Hepatocyte (in vitro differentiated cells): ENCODE results near the gene DNMT3A. TPM values are rescaled to one million over a fixed set of nuclear protein-coding genes. Genes with fewer than 3 reads are reported as not detected.
A peak's percentile ranks its signal among the peaks of the same experiment; 100 is the strongest.

ENCODE experiments used
- DNase-seq: peaks from one replicate; pipeline ENCODE4 v3.0.0-alpha.2; 2016; ENCODE audit warnings: low spot score
- H2AFZ ChIP-seq: fragments of 200-600 bp; sonication (generic); 2 replicates; pipeline ENCODE4 v1.6.0; 2016; ENCODE audit warnings: antibody characterized with exemption, mild to moderate bottlenecking
- H3K27ac ChIP-seq: fragments of 200-600 bp; sonication (generic); 2 replicates; pipeline ENCODE4 v1.5.1; 2016; ENCODE audit warnings: mild to moderate bottlenecking
- H3K27me3 ChIP-seq: fragments of 200-600 bp; sonication (generic); 2 replicates; pipeline ENCODE4 v1.6.1; 2016
- H3K36me3 ChIP-seq: fragments of 200-600 bp; sonication (generic); replicated peaks from 2 replicates; pipeline ENCODE4 v1.5.1; 2016; ENCODE audit warnings: low read depth; ENCODE audit not compliant: insufficient read depth
- H3K4me1 ChIP-seq: fragments of 200-600 bp; sonication (generic); 2 replicates; pipeline ENCODE4 v1.5.1; 2016; ENCODE audit warnings: mild to moderate bottlenecking, moderate library complexity; ENCODE audit not compliant: insufficient read depth
- H3K4me2 ChIP-seq: fragments of 200-600 bp; sonication (generic); 2 replicates; pipeline ENCODE4 v1.6.0; 2016
- H3K4me3 ChIP-seq: fragments of 200-600 bp; sonication (generic); 2 replicates; pipeline ENCODE4 v1.5.1; 2016; ENCODE audit warnings: mild to moderate bottlenecking
- H3K79me2 ChIP-seq: fragments of 200-600 bp; sonication (generic); 2 replicates; pipeline ENCODE4 v1.6.0; 2017; ENCODE audit warnings: mild to moderate bottlenecking
- H3K9me2 ChIP-seq: fragments of 200-600 bp; sonication (generic); replicated peaks from 2 replicates; pipeline ENCODE4 v1.6.0; 2017; ENCODE audit warnings: mild to moderate bottlenecking; ENCODE audit not compliant: insufficient read depth
- H3K9me3 ChIP-seq: fragments of 200-600 bp; sonication (generic); 2 replicates; pipeline ENCODE4 v1.5.1; 2016; ENCODE audit warnings: low read depth, mild to moderate bottlenecking
- H4K20me1 ChIP-seq: fragments of 200-600 bp; sonication (generic); 2 replicates; pipeline ENCODE4 v1.6.0; 2016; ENCODE audit warnings: mild to moderate bottlenecking; ENCODE audit not compliant: insufficient read depth, poor library complexity, severe bottlenecking
- EZH2 ChIP-seq: fragments of 200-600 bp; sonication (generic); IDR thresholded peaks from 2 replicates; pipeline ENCODE4 v1.6.1; 2016; ENCODE audit warnings: antibody characterized with exemption, mild to moderate bottlenecking, borderline replicate concordance
- EZH2phosphoT487 ChIP-seq: fragments of 200-600 bp; sonication (generic); IDR thresholded peaks from one replicate; pipeline ENCODE4 v1.6.1; 2018; ENCODE audit warnings: antibody characterized with exemption, mild to moderate bottlenecking, low read depth, moderate library complexity; ENCODE audit not compliant: unreplicated experiment, severe bottlenecking
- WGBS: methylation state at CpG from one replicate; pipeline ENCODE4 v1.1.6; 2016; ENCODE audit warnings: low lambda C conversion rate; ENCODE audit errors: missing lambda C conversion rate; 5-methylcytosine and 5-hydroxymethylcytosine counted together
- polyA plus RNA-seq: library from polyadenylated mRNA; unstranded; fragments of >200 nt; fragmentation: Nextera tagmentation; extraction: Ambion mirVana; gene quantifications from 2 replicates; pipeline ENCODE4 v1.2.1, GENCODE V29; 2016
- total RNA-seq: library from RNA; depleted of rRNA; stranded (reverse); fragments of >200 nt; gene quantifications from 2 replicates; pipeline ENCODE4 v1.2.3, GENCODE V29; 2014
- TF ChIP-seq, protein P1 (sequence below): fragments of 200-600 bp; sonication (generic); IDR thresholded peaks from 2 replicates; pipeline ENCODE4 v1.5.1; 2016; ENCODE audit warnings: antibody characterized with exemption, mild to moderate bottlenecking; ENCODE audit not compliant: poor library complexity

The DNMT3A gene
- total and polyA plus RNA-seq, 2 experiments from 2014 or later, result 28.3 to 43.8 TPM

DNA sequence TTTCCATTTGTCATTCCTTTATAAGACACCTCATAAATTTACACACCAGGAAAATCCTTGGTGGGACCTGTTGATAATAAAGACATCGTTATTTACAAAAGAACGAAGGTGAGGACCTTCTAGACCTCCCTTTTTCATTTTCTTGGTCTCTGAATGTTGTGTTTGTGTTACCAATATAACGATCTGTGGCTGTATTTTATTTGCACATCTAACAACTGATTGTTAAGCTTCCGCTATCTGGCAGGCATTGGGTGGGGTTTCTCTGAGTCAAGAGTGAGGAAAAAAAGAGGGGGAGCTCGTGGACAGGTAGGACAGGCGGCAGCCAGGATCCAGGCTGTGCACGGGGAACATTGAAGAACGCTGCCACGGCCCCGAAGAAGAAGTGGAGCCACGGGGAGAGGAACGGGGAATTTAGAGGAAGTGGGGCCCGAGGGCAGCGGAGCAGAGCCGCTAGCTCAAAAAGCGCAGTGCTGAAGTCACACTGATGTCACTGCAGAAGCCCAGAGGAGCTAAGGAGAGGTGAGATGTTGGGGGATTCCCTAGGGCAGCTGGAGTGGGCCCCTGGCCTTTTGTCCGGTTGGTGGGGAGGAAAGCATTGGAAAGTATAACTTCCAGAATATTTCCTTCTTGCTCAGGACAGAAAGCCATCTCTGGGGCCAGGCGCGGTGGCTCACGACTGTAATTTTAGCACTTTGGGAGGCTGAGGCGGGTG is 20.9 kb upstream of the DNMT3A start:
- no peaks in the 10 kb centered on the region for H3K9me2 ChIP-seq
- no peaks in the 10 kb centered on the region for H3K36me3 ChIP-seq
- H3K79me2 ChIP-seq, result no peaks in the 10 kb centered on the region
- TF ChIP-seq, protein P1, sequence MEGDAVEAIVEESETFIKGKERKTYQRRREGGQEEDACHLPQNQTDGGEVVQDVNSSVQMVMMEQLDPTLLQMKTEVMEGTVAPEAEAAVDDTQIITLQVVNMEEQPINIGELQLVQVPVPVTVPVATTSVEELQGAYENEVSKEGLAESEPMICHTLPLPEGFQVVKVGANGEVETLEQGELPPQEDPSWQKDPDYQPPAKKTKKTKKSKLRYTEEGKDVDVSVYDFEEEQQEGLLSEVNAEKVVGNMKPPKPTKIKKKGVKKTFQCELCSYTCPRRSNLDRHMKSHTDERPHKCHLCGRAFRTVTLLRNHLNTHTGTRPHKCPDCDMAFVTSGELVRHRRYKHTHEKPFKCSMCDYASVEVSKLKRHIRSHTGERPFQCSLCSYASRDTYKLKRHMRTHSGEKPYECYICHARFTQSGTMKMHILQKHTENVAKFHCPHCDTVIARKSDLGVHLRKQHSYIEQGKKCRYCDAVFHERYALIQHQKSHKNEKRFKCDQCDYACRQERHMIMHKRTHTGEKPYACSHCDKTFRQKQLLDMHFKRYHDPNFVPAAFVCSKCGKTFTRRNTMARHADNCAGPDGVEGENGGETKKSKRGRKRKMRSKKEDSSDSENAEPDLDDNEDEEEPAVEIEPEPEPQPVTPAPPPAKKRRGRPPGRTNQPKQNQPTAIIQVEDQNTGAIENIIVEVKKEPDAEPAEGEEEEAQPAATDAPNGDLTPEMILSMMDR, result no peak
- TF ChIP-seq EZH2phosphoT487 (no peak), EZH2 (no peak)
- no peak for DNase-seq
- peak overlapping the region; percentile 0 for H3K4me3 ChIP-seq
- H4K20me1 ChIP-seq, result no peaks in the 10 kb centered on the region
- no peaks in the 10 kb centered on the region for H3K9me3 ChIP-seq
- H3K27me3 ChIP-seq, result no peaks in the 10 kb centered on the region
- WGBS, result 79% methylated on average over 20 of the region's 21 CpGs
- H2AFZ ChIP-seq, result peak overlapping the region; percentile 19
- peak overlapping the region; percentile 66 for H3K27ac ChIP-seq
- H3K4me2 ChIP-seq, result peak overlapping the region; percentile 66
- H3K4me1 ChIP-seq, result no peaks in the 10 kb centered on the region

DNA sequence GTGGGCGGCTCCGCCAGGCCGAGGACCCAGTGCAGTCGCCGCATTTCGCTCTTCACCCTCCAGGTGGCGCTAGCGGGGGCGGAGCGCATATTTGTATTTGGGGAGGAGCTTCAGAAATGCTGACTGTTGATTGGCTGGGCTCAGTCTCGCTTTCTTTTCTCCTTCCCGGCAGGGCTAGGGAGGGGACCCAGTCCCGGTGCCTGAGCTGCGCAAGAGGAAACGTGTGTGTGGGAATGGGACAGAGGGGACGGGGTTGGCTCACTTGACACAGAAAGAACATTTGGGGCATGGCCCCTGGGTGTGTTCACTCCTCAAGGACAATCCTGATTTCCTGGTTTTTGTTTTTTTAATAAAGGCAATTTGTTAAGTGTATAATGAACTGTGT is 20.3 kb upstream of the DNMT3A start:
- Histone ChIP-seq H3K4me2 (peak overlapping the region; percentile 66), H3K4me3 (peak overlapping the region; percentile 0), H3K79me2 (no peaks in the 10 kb centered on the region), H4K20me1 (no peaks in the 10 kb centered on the region), H2AFZ (peak overlapping the region; percentile 47), H3K27me3 (no peaks in the 10 kb centered on the region), H3K27ac (peak overlapping the region; percentile 66), H3K9me2 (no peaks in the 10 kb centered on the region), H3K36me3 (no peaks in the 10 kb centered on the region), H3K4me1 (no peaks in the 10 kb centered on the region), H3K9me3 (no peaks in the 10 kb centered on the region)
- 2% methylated on average over 16 of the region's 16 CpGs for WGBS
- TF ChIP-seq, protein P1, result peak; percentile 96
- no peak for TF ChIP-seq EZH2
- no peak for TF ChIP-seq EZH2phosphoT487
- DNase-seq, result peak; percentile 92

DNA sequence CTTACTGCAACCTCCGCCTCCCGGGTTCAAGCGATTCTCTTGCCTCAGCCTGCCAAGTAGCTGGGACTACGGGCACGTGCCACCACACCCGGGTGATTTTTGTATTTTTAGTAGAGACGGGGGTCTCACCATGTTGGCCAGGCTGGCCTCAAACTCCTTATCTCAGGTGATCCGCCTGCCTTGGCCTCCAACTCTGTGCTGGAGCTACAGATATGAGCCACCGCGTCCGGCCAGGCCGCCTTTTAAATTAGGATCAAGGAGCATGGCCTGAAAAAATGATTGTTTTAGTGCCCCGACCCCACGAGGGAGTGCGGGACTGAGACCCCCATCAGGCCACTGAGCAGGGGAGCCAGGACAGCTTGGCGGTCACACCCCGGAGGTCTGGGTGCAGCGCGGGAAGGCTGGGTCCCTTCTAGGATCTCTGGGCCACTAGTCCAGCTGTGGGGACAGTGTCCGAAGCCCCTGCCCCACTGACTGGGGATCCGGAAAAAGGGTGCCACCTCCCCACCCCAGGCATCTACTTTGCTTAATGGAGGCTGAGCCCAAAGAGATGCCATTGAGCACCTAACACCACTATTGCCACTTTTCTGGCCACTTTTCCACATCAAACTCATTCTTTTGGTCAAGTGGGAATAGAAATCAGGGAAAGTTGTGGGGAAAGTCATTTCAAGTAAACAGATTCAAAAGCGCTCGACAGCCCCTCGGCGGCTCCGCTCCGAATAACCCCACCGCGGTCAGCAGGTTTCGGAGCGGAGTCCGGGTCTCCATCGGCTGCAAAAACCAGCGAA is 19.7 kb upstream of the DNMT3A start:
- 58% methylated on average over 33 of the region's 34 CpGs for WGBS
- Histone ChIP-seq H3K4me1 (no peaks in the 10 kb centered on the region), H3K79me2 (no peaks in the 10 kb centered on the region), H3K9me2 (no peaks in the 10 kb centered on the region), H2AFZ (peak overlapping the region; percentile 47), H3K9me3 (no peaks in the 10 kb centered on the region), H4K20me1 (no peaks in the 10 kb centered on the region), H3K27ac (no peak overlapping the region), H3K4me3 (no peak overlapping the region), H3K27me3 (no peaks in the 10 kb centered on the region), H3K4me2 (peak overlapping the region; percentile 66), H3K36me3 (no peaks in the 10 kb centered on the region)
- DNase-seq, result no peak
- TF ChIP-seq EZH2phosphoT487, result no peak
- TF ChIP-seq EZH2, result no peak
- TF ChIP-seq, protein P1, result no peak
